ENCODE results near the gene SLC25A24.
"Not testable (repeated sequence)": the region's sequence is repeated elsewhere in the genome, so short reads cannot be mapped to it uniquely, and the experiment has no call there.

The SLC25A24 gene

GRCh38 chr1:108199781-108200686 lies at the start of gene SLC25A24:
SLC25A24 (minus strand) TSS chr1:108200343; CDS start chr1:108200138, 205 bp downstream.
- peak; percentile 78 for DNase-seq (ENCODE audit: low spot score)

- not testable (repeated sequence) for DNase-seq (ENCODE audit: low spot score)
These were observed 43.8 kb upstream of the SLC25A24 start, which contains the start of gene NBPF4 for GRCh38 chr1:108243976-108244375. NBPF4 (minus strand) TSS chr1:108244076; CDS start chr1:108243761, 315 bp downstream.

DNA sequence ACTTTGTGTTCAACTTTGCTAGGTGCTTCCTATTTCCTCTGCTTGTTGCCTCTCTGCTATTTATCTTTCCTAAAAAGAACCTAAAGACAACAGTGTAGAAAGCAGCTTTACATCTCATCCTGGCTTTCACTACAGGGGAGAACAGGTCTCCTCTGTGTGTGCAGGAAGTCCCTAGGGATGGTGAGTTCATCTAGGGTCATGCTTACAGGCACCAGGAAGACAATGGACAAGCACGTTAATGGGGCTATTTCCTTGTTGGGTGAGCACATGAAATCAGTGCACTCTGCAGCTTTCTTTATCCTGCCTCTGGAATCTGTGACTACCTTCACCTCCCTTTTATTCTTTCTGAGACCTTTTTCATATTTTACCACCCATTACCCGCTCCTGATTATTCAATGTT lies 39.3 kb upstream of the SLC25A24 start:
- not testable (repeated sequence) for DNase-seq (ENCODE audit: low spot score)

DNA sequence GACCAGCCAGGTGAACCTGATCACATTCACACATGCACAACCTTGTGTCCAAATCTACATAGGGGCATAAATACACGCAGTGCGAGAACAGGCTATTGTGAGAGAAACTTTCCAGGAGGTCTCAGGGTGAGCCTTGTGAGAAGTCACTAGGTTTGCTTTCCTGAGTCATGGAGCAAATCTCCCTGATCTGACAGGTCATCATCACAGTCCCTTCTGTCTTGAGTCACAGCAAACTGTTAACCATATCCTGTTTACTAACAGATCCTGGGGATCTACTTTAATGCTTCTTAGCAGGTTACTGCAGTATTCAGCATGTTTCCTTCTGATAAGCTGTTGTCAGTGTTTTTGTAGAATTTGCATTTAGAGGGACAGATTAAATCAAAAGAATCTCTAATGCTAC lies 35.2 kb upstream of the SLC25A24 start:
- DNase-seq (ENCODE audit: low spot score) = not testable (repeated sequence)

DNA sequence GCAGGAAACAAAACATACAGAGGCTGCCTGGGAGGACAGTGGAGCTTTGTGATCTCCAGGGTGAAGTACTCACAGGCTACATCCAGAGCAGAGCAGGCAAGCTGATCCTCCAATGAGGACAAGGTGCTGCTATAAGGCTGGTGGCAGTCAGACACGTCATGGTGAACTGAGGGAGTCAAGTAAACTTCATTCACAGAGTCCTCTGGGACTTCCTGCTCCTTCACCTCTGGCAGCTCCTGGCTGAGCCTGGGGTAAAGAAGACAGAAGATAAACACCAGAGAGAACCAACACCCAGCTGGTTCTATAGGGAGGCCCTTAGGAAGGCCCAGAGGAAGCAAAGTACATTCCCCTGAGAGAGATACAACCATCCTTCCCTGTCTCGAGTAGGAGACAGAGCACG lies 32.0 kb upstream of the SLC25A24 start:
- DNase-seq (ENCODE audit: low spot score) = not testable (repeated sequence)

DNA sequence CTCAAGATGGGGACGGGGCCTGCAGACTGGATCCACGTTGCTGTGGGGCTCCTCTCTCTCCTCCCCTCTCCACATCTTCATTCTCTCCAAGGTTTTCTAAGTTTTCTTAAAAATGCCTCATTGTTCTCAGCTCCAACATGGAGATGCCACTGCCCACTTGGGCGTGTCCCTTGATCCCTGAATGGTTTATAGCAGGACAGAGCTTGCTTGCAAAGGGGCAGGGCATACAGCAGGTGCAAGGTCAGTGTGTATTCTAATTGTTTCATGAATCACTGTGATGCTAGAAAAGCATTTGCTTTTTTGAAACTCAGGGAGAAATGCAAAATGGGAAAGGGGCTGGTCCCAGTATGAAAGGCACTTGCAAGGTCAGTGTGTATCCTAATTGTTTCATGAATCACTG lies 29.8 kb upstream of the SLC25A24 start:
- not testable (repeated sequence) for DNase-seq (ENCODE audit: low spot score)

DNA sequence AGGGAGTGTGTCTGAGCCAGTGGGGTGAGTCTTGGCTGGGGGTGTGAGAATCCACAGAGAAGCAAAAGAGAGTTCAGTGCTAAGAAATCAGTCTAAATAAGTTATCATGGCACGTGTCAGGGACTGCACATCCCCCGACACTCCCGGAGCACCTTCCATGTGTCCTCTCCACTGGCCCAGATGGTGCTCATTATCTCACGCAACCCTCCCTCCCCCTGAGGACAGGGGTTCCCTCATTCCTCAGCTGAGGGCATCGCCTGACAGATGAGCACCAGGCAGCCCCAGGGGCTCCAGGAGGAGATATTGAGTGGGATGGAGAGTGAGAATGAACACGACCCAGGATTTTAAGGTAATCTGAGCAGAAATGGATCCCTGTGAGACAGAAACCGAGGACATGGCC lies 27.6 kb upstream of the SLC25A24 start:
- DNase-seq (ENCODE audit: low spot score) = not testable (repeated sequence)

DNA sequence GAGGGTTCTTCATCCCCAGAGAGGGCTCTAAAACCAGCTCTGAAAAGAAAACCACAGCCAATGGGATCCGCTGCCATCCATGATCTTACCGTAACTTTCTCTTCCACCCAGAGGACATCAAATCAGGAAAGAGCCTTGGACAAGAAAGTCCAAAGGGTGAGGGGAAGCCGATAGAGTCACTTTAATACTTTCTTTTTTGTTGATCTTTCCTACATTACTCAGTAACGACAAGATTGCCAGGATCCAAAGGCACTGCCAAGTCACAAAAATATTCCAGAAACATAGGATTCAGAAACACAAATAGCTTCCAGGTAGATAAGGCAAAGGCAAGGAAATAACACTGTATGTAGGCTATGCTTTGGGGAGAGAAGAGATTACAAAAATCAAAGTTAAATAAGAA lies 26.7 kb upstream of the SLC25A24 start:
- DNase-seq (ENCODE audit: low spot score) = not testable (repeated sequence)

GRCh38 chr1:108223226-108223625 lies 23.1 kb upstream of the SLC25A24 start:
- not testable (repeated sequence) for DNase-seq (ENCODE audit: low spot score)

DNA sequence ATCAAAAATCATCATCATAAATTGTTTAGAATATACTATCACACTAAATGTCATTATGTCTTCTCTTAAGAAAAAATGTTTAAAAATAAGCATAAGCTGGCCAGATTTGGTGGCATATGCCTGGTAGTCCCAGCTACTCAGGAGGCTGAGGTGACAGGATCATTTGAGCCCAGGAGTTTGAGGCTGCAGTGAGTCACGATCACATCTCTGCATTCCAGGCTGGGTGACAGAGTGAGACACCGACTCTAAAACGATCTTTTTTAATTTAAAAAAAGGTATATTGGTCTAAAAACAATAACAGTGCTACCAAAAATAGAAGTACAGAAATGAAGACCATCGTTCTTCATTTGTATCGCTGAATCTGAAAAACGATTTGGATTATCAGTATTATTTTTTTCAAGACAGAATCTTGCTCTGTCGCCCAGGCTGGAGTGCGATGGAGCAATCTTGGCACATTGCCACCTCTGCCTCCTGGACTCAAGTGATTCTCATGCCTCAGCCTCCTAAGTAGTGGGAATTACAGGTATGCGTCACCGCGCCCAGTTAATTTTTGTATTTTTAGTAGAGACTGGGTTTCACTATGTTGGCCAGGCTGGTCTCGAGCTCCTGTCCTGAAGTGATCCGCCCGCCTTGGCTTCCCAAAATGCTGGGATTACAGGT lies 17.5 kb upstream of the SLC25A24 start:
- not testable (repeated sequence) for DNase-seq (ENCODE audit: low spot score)

DNA sequence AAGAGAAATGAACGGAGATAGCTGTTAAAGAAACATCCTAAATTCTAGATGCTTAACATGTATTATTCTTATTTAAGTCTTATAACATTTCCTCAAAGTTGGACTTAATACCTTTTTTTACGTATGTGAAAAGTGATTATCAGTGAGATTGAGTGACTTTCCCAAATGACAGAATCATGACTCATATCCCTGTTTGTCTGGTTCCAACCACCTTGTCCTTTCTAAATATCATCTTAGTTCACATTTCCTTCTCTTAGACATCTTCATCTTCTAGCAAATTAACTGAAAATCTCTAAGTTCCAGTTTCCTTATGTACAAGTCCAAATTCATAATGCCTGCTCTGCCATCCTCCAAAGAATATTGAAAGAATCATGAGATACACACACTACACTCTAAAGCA lies 16.9 kb upstream of the SLC25A24 start:
- not testable (repeated sequence) for DNase-seq (ENCODE audit: low spot score)

DNA sequence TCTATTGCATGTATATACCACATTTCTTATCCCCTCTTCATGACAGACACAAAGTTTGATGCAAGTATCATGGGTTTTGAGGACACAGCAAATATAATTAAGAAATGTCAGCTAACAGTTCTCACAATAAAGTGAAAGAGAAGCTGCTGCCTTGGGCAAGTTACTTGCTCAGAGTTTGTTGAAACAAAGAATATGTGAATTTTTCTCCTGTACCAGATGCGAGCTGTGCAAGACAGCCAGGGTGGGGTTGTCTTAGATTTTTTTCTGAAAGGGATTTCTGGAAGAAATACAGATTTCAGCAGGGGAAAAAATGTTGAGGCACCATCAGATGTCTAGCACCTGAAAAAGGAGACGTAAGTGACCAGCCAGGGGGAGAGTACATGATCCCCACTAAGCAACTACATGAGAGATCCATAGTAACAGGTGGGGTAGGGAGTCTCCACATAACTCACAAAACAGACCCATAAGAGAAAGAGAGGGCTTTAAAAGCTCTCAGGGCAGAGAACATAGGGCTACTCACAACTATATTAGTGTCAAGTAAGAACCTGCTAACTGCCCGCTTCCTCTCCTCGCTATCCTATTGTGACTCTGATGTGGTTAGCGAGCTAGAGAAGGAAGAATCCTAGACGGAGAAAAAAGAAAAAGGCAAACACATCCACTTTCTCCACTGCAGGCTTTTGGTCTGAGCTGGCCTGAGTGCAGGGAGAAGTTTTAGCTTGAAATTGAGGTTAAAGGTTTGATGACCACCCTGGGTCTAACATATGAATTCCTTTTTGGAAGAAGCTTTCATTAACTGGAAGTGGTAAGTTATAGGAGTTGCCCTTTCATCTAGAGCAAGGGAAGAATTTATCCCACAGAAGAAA lies 16.1 kb upstream of the SLC25A24 start:
- not testable (repeated sequence) for DNase-seq (ENCODE audit: low spot score)

DNA sequence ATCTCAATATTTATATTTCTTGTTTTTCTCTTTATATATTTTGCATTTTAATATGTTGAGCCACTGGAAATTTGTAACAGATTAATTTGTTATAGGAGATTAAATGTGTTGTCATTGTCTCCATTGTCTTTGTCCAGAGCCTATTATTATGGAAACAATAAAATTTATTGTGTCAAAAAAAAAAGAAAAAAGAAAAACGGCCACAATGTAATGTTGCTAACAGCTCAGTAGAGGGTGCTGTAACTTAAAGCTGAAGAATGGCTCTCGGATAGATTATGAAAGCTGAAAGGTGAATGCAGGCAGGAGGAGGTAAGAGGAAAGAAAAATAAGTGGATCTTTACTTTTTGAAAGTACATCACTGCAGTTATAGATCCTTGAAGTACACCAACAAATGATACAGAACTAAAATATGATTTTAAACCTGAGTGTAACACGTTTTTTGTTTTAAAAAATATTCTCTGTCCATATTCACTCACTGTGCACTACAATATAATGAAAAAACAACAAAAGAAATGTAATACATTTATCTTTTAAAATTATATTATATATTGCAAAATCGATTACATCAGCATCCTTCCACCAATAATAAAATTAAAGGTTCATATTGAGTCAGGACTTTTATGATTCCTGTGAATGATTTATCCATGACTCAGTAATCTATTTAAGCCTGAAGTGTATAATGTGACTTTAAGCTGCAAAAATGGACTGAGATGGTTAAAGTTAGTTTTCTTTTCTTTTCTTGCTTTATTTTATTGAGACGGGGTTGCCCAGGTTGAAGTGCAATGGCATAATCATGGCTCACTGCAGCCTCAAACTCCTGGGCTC lies 14.7 kb upstream of the SLC25A24 start:
- peak; percentile 36 for DNase-seq (ENCODE audit: low spot score)

GRCh38 chr1:108211014-108211413 lies 10.9 kb upstream of the SLC25A24 start:
- DNase-seq (ENCODE audit: low spot score) = no peak

GRCh38 chr1:108209456-108210108 lies 9.4 kb upstream of the SLC25A24 start:
- DNase-seq (ENCODE audit: low spot score) = no peak

DNA sequence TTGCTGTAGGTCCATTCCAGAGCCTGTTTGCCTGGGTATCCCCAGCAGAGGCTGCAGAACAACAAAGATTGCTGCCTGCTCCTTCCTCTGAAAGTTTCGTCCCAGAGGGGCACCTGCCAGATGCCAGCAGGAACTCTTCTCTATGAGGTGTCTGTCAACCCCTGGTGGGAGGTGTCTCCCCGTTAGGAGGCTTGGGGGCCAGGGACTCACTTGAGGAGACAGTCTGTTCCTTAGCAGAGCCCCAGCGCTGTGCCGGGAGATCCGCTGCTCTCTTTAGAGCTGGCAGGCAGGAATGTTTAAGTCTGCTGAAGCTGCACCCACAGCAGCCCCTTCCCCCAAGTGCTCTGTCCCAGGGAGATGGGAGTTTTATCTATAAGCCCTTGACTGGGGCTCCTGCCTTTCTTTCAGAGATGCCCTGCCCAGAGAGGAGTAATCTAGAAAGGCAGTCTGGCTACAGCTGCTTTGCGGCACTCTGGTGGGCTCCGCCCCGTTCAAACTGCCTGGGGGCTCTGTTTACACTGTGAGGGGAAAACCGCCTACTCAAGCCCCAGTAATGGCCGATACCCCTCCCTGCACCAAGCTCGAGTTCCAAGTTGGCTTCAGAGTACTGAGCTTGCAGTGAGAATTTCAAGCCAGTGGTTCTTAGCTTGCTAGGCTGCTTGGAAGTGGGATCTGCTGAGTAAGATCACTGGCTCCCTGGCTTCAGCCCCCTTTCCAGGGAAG lies 8.7 kb upstream of the SLC25A24 start:
- no peak for DNase-seq (ENCODE audit: low spot score)

DNA sequence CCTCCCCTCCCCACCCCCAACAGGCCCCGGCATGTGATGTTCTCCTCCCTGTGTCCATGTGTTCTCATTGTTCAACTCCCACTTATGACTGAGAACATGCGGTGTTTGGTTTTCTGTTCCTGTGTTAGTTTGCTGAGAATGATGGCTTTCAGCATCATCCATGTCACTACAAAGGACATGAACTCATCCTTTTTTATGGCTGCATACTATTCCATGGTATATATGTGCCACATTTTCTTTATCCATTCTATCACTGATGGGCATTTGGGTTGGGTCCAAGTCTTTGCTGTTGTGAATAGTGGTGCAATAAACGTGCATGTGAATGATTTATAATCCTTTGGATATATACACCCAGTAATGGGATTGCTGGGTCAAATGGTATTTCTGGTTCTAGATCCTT lies 3.4 kb upstream of the SLC25A24 start:
- DNase-seq (ENCODE audit: low spot score) = not testable (repeated sequence)

GRCh38 chr1:108201687-108202086 lies 1.5 kb upstream of the SLC25A24 start:
- DNase-seq (ENCODE audit: low spot score) = no peak

DNA sequence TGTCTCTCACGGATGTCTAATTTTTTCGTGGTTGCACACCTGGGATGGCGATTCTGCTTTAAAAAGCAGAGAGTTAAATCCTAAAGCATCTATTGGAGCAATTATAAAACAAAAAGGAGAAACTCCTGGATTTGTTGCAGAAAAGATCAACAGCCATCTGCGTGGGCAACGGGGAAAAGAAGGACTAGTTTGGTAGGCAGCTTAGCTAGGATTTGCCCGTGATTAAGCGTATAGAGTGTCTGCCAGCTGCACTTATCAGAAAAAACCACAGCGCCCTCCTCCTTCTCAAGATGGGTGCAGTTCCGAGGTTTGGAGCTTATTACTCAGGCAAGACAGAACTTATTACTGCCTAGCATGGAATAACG lies 526 bp upstream of the SLC25A24 start:
- DNase-seq (ENCODE audit: low spot score) = peak; percentile 74

DNA sequence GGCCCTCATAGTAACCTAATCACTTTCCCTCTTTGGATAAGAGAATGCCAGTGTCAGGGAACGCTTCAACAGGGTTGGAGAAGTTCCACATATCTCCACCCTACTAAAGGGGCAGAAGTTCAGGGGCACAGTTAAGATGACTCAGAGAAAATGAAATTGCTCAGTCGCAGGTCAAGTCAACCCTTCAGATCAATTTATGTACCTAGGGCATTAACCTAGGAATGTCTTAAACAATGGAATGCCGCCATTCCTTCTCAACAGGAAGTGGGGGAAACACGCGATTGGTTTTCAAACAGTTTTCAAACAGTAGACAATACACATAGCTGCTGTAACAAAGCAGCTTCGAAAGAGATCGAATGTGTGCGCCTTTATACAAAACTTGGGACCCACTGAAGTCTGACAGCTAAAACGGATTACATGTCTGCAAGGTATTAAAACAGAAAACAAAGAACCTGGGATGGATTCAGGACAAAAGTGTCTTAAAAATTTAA lies 897 bp downstream of the SLC25A24 start:
- DNase-seq (ENCODE audit: low spot score) = peak; percentile 55

Data from SW480 (cell line).